GM19193 (cell line): ENCODE data around the gene C2orf15.

Source experiments
- POLR2A ChIP-seq: IDR thresholded peaks from 4 replicates; pipeline ENCODE4 v1.6.1; 2011; ENCODE audit not compliant: insufficient read depth, insufficient read length; ENCODE audit errors: extremely low read depth

The C2orf15 gene

GRCh38 chr2:99198103-99198841, 56.8 kb downstream of the C2orf15 start:
- no peak for TF ChIP-seq POLR2A

GRCh38 chr2:99200076-99200800, 58.7 kb downstream of the C2orf15 start:
- TF ChIP-seq POLR2A: no peak
